OCI-LY7 (cell line): ENCODE measurements around the gene RNF126. TPM values are rescaled to one million over a fixed set of nuclear protein-coding genes. Genes with fewer than 3 reads are reported as not detected.

Experiments used
- BruUV-seq: library from RNA; stranded (reverse); fragments of 400-500 nt; replicated peaks from 2 replicates; lab custom pipeline; 2021; lab: Mats Ljungman, UMichigan
- CTCF ChIA-PET: fragments of 300-600 bp; sonication (Branson Sonifier 250); formaldehyde crosslinking; loops from one replicate; lab custom pipeline; 2022; ENCODE audit warnings: antibody characterized with exemption; ENCODE audit not compliant: unreplicated experiment; lab: Charles Lee
- POLR2A ChIA-PET: fragments of 300-600 bp; sonication (Branson Sonifier 250); formaldehyde crosslinking; loops from one replicate; lab custom pipeline; 2022; ENCODE audit warnings: antibody characterized with exemption; lab: Charles Lee
- DNase-seq: peaks from one replicate; pipeline ENCODE4 v3.0.0-alpha.2; 2015; ENCODE audit warnings: low spot score
- H2AFZ ChIP-seq: fragments of 200-600 bp; sonication (generic), shearing (Covaris generic); 2 replicates; pipeline ENCODE4 v1.6.1; 2014; ENCODE audit warnings: mild to moderate bottlenecking, antibody characterized with exemption, low read length, moderate library complexity
- H3K27ac ChIP-seq: fragments of 200-600 bp; sonication (generic); 2 replicates; pipeline ENCODE4 v1.5.1; 2014; ENCODE audit warnings: mixed run types, low read depth, mild to moderate bottlenecking, moderate library complexity, low read length, inconsistent platforms; ENCODE audit not compliant: poor library complexity, severe bottlenecking
- H3K36me3 ChIP-seq: fragments of 200-600 bp; sonication (generic); 2 replicates; pipeline ENCODE4 v1.6.1; 2014; ENCODE audit warnings: mild to moderate bottlenecking, antibody characterized with exemption, low read length, moderate library complexity, mixed read lengths; ENCODE audit not compliant: insufficient read depth
- H3K4me1 ChIP-seq: fragments of 200-600 bp; sonication (generic); 2 replicates; pipeline ENCODE4 v1.5.1; 2014; ENCODE audit warnings: mild to moderate bottlenecking, low read length; ENCODE audit not compliant: insufficient read depth, poor library complexity, severe bottlenecking
- H3K4me2 ChIP-seq: fragments of 200-600 bp; sonication (generic); 2 replicates; pipeline ENCODE4 v1.6.1; 2014; ENCODE audit warnings: mild to moderate bottlenecking, low read length
- H3K4me3 ChIP-seq: fragments of 200-600 bp; sonication (generic); 2 replicates; pipeline ENCODE4 v1.5.1; 2014; ENCODE audit warnings: mild to moderate bottlenecking, low read depth, low read length; ENCODE audit not compliant: poor library complexity, severe bottlenecking
- H3K79me2 ChIP-seq: fragments of 200-600 bp; sonication (generic); 2 replicates; pipeline ENCODE4 v1.6.1; 2016; ENCODE audit warnings: low read depth, mild to moderate bottlenecking, low read length, moderate library complexity, mixed read lengths; ENCODE audit not compliant: insufficient read depth
- H3K9me2 ChIP-seq: fragments of 200-600 bp; sonication (generic); 2 replicates; pipeline ENCODE4 v1.6.1; 2016; ENCODE audit warnings: mild to moderate bottlenecking, low read length, mixed read lengths; ENCODE audit not compliant: insufficient read depth
- H3K9me3 ChIP-seq: fragments of 200-600 bp; sonication (generic); 2 replicates; pipeline ENCODE4 v1.6.1; 2014; ENCODE audit warnings: mild to moderate bottlenecking, mixed run types, low read length, mixed read lengths
- H4K20me1 ChIP-seq: fragments of 200-600 bp; sonication (generic); 2 replicates; pipeline ENCODE4 v1.6.1; 2014; ENCODE audit warnings: mild to moderate bottlenecking, antibody characterized with exemption, low read length, moderate library complexity, mixed read lengths; ENCODE audit not compliant: insufficient read depth
- CTCF ChIP-seq: fragments of 200-600 bp; sonication (generic); conservative IDR thresholded peaks from 2 replicates; pipeline ENCODE4 v1.5.1; 2014; ENCODE audit warnings: mild to moderate bottlenecking, antibody characterized with exemption, low read length, moderate library complexity, mixed read lengths
- EZH2phosphoT487 ChIP-seq: fragments of 200-600 bp; sonication (generic); IDR thresholded peaks from 2 replicates; pipeline ENCODE4 v1.6.1; 2018; ENCODE audit warnings: low read depth, borderline replicate concordance, mild to moderate bottlenecking, mixed run types, antibody characterized with exemption, low read length, moderate library complexity, mixed read lengths
- intact Hi-C: fragments of 100-400 bp; cut with micrococcal nuclease; formaldehyde crosslinking; loops from one replicate; pipeline ENCODE4 v1.10.0; 2022; ENCODE audit not compliant: unreplicated experiment
- total RNA-seq, 2 experiments: library from RNA; depleted of rRNA in 1 of 2; stranded (reverse); fragments of >200 nt in 1 of 2; shearing (Covaris generic) in 1 of 2; gene quantifications; 2 replicates each; pipeline ENCODE4 v1.2.3, GENCODE V29; 2014 to 2022

Gene RNF126
- total RNA-seq, 2 experiments from 2014 or later: 98.6 to 104 TPM

- no peak overlapping the region for H3K4me2 ChIP-seq
- H2AFZ ChIP-seq: no peak overlapping the region
- ChIA-PET POLR2A (no interaction called here), CTCF (no interaction called here)
- H3K36me3 ChIP-seq: peaks cover 13% of the 10 kb centered on the region
- H3K79me2 ChIP-seq: no peaks in the 10 kb centered on the region
- DNase-seq: no peak
- H3K4me1 ChIP-seq: peaks cover 27% of the 10 kb centered on the region
- H3K27ac ChIP-seq: no peak overlapping the region
- H3K9me3 ChIP-seq: no peaks in the 10 kb centered on the region
- BruUV-seq: no TSS peak
- intact Hi-C loops: no loop called here
- H4K20me1 ChIP-seq: no peaks in the 10 kb centered on the region
- TF ChIP-seq CTCF (no peak), EZH2phosphoT487 (no peak)
- no peaks in the 10 kb centered on the region for H3K9me2 ChIP-seq
- H3K4me3 ChIP-seq: no peak overlapping the region
Measured at GRCh38 chr19:608155-609003, 54.6 kb downstream of the RNF126 start.

GRCh38 chr19:607301-608154 is 55.5 kb downstream of the RNF126 start:
- DNase-seq: no peak
- no peaks in the 10 kb centered on the region for H3K9me3 ChIP-seq
- no peak overlapping the region for H3K4me2 ChIP-seq
- POLR2A ChIA-PET: no interaction called here
- intact Hi-C loops: no loop called here
- peaks cover 27% of the 10 kb centered on the region for H3K4me1 ChIP-seq
- H4K20me1 ChIP-seq: no peaks in the 10 kb centered on the region
- no peak overlapping the region for H3K4me3 ChIP-seq
- H3K9me2 ChIP-seq: no peaks in the 10 kb centered on the region
- CTCF ChIA-PET: no interaction called here
- no peaks in the 10 kb centered on the region for H3K79me2 ChIP-seq
- no TSS peak for BruUV-seq
- no peak for TF ChIP-seq CTCF
- no peak for TF ChIP-seq EZH2phosphoT487
- no peak overlapping the region for H3K27ac ChIP-seq
- H2AFZ ChIP-seq: no peak overlapping the region
- H3K36me3 ChIP-seq: peaks cover 5% of the 10 kb centered on the region
